Stimulated activated CD4-positive, alpha-beta T cell treated with anti-CD3 and anti-CD28 coated beads, TNF-alpha, amount 100 ng/mL, for 1 hour (primary cell): ENCODE measurements around the gene FAM210A.

Source experiments
- DNase-seq, 3 donors: peaks; one replicate each; pipeline ENCODE4 v3.0.0-alpha.2; 2020; ENCODE audit warnings: low read depth in 3 of 3, low spot score in 1 of 3

The FAM210A gene

DNA sequence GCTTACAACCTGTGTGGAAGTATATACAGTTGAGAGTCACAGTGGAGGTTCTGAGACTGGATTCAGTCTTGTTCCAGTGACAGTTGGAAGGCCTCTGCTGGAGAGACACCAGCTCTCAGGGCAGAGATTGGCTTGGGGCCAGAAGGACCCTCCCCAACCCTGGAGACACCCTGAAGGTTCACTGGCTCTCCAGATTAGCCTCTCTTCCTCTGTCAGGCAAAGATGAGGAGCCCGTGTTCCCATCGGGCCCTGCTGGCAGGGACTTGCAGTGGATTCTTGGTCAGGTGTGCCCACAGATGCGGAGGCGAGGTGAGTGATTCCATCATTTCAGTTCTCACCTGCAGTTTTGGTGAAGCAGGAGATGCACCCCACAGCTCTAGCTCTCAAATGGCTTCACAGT is 78.6 kb downstream of the FAM210A start:
- DNase-seq = no peak

DNA sequence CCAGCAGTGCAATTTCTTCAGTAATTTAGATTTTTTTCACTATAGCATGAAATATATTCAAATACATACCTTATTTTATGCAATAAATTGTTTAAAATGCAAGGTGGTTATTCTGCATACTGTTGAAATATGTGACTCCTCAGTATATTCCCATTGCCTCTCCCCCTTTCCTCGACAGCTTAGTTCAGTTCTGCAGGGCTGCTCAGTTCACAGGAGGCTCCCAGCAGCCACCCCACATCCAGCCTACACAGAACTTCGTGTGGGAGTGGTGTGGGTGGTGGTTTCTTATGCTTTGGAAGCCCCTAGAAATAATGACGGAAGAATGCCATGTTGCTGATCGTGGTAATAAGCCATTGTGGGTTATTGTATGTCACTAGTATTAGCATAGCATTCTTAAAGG is 79.7 kb downstream of the FAM210A start:
- no peak for DNase-seq

GRCh38 chr18:13645093-13645492 is 81.3 kb downstream of the FAM210A start:
- no peak for DNase-seq

DNA sequence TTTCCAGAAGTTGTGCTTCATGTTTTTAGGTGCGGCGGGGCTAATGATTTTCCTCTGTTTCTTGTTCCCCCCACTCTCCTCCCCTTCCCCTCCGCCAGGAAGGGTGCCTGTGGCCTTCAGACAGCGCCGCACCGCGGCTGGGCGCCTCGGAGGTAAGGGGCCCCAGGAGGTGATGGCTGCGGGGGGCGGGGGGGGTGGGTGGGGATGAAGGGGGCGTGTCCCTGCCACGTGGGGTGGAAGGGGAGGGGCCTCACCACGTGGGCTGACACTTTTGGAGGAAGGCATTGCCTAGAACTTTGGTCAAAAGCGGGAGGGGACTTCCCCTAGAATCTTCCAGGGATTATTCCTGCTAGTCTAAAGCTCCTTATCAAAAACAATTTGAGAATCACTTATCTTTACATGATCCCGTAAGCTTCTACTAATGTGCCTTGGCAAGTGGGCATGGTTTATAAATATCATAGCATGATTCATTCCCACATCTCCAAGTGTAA is 83.1 kb downstream of the FAM210A start:
- no peak for DNase-seq

DNA sequence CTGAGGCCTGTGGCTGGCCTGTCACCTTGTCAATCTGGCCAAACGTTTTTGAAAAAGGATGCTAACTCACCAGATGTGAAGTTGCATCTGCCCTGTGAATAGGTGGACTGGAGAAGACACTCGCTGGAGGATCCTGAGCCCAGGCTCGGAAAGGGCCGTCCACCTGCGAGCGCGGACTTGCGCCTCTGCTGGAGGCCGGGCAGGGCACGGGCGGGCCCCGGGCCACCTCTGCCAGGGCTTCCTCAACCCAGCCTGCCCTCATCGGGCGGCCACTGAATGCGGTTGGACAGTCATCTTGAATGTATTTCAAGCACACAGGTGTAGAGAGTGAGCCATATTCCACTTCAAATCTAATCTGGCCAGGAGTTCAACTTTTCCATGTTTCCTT is 83.9 kb downstream of the FAM210A start:
- no peak for DNase-seq

DNA sequence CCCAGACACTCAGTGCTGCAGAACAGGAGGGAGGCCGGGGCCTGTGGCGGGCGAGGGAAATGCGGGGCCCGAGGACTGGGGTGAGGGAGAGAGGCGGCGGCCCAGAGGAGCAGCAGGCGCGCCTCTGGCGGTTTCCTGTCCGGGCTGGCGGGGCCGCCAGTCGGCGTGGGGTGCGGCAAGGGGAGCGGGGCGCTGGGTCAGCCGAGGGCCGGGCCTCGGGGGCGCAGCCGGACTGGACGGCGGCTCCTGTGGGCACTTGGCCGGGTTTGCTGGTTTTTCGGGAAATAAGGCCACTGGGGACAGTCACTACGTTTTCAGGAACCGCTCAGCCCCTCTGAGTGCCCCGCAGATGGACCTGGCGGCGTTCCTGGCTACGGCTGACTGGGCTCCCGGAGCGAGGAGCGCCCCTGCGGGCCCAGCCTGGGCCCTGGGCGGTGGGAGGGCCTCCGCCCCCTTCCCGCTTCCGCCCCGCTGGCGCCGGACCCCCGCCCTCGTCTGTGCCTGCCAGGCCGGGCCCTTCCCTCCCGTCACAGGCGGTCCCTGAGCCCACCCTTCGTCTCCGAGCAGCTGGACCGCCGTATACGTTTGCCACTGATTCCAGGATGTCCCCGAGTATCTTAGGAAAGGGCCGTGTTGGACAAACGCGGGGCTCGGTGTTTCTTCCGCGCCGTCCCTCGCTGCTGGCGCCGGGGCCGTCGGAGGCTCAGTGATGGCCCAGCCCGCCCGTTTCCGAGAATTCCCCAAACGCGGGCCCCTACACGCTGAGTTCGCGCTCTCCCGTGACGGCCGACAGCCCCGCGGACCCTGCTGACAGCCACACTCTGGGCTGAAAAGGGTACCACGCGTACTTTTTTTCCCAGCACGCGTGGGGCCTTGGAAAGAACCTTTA is 84.6 kb downstream of the FAM210A start:
- no peak for DNase-seq

DNA sequence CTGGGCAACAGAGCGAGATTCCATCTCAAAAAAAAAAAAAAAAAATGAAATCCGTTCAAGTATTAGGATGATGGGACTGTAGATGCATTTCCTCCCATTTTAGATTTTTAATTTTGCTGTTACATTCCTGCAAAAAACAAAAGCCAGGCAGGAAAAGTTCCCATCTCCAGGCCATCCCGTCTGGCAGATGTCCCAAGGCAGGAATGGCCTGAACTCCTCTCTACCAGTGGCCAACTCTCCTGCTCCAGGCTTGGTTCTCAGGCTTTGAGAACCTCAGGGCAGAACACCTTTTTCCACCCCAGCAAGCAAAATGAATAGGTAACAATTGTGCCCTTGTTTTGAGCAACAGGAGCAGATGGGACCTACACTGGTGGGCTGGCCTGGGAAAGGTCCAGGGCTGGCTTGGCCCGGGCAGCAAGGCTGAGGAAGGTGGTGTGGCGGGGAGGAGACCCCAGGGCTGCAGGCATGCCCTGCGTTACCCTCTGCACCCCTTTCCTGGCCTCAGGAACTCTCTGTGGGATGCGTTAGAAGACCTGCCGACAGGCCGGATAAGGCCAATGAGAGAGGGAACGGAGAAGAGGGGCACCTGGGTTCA is 86.0 kb downstream of the FAM210A start:
- no peak for DNase-seq

- DNase-seq = no peak
Measured at GRCh38 chr18:13638719-13639595, 87.4 kb downstream of the FAM210A start.

GRCh38 chr18:13635046-13635445 is 91.3 kb downstream of the FAM210A start:
- DNase-seq = no peak

- no peak for DNase-seq
Measured at GRCh38 chr18:13633700-13634099, 92.7 kb downstream of the FAM210A start.

DNA sequence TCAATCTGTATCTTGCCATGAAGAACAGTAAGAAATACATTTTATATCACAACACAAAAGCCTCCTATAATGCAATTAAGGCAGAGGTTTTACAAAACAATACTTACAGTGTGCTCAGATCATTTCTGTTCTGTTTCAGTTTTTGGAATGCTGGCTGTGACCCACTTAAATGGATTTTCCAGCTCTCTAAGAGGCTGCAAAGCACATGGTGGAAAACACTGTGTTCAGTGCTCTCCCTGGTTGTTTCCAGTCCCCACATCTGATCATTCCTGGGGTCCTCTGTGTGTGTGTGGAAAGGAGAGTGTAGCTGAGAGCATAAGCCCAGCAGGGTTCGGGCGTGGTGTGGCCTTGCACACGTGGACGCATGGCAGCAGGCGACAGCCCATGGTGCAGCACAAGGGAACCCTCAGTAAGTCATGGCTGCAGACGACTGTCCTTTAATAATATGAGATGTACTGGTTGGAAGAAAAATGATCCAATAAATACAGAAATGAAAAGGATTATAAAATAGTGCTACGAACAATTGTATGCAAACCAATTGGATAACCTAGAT is 95.6 kb downstream of the FAM210A start:
- no peak for DNase-seq

DNA sequence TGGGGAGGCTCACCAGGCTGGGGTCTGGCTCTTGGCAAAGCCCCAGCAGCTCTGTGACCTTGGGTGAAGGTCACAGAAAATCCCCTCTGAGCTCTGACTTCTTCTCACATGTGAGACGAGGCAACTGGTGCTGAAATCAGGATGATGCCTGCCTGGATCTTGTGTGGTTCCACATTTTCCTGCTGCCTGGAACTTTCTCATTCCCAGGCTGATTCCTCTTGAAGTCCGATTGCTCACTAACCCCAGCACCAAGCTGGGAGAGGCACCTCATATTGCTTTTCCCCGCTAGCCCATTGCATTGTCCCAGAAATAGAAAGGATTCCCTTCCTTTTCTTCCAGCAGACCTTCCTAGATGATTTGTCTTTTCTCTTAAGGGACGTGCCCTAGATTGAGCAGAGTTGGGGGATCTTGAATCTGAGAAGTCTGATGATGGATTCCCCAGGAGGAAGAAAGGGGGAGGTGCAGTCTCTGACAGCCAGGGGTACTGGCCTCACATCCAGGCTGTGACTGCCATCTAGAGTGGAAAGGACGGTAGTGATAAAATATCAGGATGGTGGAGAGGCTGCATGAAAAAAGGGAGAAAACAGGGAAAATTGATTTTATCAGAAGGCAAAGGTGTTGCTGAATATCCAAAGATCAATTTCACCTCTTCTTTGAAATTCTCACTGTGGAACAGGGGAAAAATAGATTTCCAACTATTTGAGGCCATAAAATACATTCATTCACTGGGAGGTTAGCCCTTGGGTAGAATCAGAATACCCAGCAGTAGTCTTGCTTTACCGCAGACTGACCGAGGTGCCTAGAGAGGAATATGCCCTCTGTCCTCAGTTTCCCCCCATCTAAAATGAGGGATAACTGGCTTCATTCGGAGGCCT is 96.3 kb downstream of the FAM210A start:
- DNase-seq = no peak

GRCh38 chr18:13628211-13628610 is 98.1 kb downstream of the FAM210A start:
- DNase-seq = no peak

DNA sequence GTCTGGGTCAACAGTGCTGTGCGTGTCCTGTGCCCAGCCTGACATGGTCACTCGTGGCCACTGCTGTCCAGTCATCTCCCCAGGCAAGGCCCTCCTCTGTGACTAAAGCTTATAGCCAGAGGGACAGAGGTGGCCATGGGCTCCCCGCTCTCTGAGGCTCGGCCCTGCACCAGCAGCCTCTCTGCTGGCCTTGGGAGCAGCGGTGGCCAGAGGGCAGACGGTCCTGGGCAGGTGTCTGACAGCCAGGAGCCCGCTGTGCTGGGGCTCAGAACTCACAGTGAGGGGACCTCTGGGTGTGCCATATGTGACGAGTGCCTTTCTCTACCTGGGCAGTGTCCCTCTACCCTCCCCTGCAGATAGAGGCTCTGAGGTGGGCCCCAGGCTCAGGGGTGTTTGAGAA is 98.7 kb downstream of the FAM210A start:
- no peak for DNase-seq

GRCh38 chr18:13626544-13626908 is 99.8 kb downstream of the FAM210A start:
- DNase-seq = no peak

DNA sequence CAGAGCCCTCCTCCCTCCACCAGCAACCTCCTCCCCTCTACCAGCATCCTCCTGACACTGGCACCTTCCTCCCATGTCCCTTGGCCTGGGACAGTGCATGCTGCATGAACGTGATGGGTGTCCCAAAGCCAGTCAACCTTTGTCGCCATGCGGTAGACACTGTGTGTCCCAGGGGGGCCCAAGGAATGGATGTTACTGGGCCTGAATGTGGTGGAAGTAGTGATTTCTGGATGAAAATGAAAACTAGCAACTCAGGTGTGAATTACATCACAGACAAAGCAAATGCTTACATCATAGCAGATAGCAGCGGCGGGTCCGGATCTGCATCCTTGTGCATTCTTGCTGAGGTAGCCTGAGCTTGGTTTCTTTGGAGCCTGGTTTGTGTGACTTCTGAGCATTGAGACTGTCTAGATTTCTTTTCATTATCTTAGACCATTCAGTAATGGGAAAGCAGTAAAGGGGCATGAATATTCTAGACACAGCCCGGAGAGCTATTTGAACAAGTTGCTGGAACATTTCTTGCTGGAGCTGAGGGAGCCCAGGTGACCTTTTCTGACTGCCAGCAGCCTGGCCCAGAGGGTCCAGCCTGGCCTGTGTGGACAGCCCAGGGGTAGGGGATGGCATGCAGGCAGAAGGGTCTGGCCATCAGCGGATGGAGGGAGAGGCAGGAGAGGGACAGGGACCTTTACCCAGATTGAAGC is 100.4 kb downstream of the FAM210A start:
- no peak for DNase-seq

- DNase-seq = no peak
Measured at GRCh38 chr18:13625355-13625754, 101.0 kb downstream of the FAM210A start.

DNA sequence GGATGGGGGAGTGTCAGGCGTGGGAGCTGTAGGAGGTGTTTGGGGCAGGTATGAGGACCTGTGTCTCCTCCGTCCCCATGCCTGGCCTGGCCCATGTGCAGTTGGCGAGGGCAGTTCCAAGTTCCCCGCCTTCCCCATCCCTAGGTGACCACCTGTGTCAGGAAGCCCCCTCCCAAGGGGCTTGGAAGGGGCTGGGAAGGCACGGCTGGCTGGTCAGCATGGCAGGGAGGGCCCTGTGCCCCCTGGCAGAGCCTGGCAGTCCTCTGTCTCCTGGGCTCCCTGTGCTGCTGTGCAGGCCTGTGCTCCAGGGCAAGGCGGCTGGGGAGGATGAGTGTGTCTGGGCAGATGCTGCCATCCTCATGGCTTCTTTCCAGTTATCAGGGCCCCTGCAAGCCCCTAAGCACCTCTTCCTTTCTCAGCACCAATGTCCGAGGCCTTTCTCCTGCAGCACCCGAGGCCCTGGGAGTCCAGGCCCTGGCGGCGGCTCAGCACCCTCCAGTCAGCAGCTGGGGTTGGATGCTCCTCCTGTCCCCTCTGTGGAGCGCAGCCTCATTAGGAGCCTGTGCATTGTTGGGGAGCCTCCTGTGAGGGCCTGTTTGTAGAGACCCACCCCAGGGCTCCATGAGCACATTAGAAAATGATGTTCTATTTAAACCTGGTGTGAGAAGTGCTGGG is 101.7 kb downstream of the FAM210A start:
- no peak for DNase-seq

GRCh38 chr18:13623871-13624270 is 102.5 kb downstream of the FAM210A start:
- no peak for DNase-seq
